GM12875 (cell line): ENCODE results near the gene CARF.

ENCODE experiments used
- H3K4me3 ChIP-seq: one replicate; pipeline ENCODE4 v1.5.1; 2011; ENCODE audit warnings: low read depth, low read length, control low read depth
- TF ChIP-seq, protein P1 (sequence below): IDR thresholded peaks from 2 replicates; pipeline ENCODE4 v1.5.1; 2011; ENCODE audit warnings: low read depth, mild to moderate bottlenecking, control low read depth, inconsistent platforms, low read length, moderate library complexity, borderline replicate concordance; ENCODE audit not compliant: insufficient read depth

Gene CARF

GRCh38 chr2:202918860-202919259 lies 6.8 kb downstream of the CARF start:
- H3K4me3 ChIP-seq, result no peak overlapping the region
- TF ChIP-seq, protein P1, sequence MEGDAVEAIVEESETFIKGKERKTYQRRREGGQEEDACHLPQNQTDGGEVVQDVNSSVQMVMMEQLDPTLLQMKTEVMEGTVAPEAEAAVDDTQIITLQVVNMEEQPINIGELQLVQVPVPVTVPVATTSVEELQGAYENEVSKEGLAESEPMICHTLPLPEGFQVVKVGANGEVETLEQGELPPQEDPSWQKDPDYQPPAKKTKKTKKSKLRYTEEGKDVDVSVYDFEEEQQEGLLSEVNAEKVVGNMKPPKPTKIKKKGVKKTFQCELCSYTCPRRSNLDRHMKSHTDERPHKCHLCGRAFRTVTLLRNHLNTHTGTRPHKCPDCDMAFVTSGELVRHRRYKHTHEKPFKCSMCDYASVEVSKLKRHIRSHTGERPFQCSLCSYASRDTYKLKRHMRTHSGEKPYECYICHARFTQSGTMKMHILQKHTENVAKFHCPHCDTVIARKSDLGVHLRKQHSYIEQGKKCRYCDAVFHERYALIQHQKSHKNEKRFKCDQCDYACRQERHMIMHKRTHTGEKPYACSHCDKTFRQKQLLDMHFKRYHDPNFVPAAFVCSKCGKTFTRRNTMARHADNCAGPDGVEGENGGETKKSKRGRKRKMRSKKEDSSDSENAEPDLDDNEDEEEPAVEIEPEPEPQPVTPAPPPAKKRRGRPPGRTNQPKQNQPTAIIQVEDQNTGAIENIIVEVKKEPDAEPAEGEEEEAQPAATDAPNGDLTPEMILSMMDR, result no peak

DNA sequence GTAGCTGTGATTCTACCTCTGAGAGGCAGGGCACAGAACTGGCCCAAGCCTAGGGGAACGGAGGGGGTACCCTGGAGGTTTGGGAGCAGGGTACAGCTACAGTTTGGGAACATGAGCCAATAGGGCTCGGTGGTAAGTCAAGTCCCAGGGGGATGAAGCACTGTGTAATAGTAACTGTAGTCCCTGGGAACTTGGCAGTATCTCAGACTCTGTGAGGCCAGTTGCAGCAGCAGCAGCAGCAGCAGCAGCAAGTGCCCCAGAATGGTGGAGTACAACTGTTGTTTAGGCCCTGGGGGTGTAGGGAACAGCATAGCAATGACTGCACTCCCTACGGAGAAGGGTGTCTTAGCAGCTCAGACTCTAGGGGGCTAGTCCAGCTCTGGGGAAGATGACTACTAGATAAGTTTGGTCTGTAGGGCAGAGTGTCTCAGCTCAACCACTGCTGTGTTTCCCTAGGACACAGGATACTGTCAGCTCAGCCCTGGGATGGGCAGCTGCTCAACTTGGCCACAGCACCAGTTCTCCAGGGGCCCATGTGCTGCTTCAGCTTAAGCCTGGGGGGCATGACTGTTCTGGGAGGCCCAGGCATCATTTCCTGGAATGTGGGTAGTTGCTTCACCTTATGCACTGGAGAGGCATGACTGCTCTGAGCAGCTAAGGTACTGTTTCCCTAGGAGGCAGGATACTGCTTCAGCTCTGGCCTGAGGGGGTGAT lies 20.5 kb downstream of the CARF start:
- no peak overlapping the region for H3K4me3 ChIP-seq
- TF ChIP-seq, protein P1, result no peak

- TF ChIP-seq, protein P1, result no peak
- H3K4me3 ChIP-seq, result no peak overlapping the region
Observed at GRCh38 chr2:202933139-202933510, 21.1 kb downstream of the CARF start.

DNA sequence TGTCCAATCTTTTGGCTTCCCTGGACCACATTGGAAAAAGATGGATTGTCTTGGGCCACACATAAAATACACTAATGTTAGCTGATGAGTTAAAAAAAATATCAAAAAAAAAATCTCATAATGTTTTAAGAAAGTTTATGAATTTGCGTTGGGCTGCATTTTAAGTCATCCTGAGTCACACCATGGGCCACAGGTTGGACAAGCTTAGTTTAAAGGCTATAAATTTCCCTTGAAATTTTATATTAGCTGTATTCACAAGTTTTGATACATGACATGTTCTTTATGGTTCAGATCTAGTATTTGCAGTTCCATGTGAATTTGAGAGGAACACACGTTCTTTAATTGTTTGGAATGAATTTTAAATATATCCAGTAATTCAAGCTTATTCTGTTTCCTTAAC lies 21.9 kb downstream of the CARF start:
- TF ChIP-seq, protein P1, result no peak
- no peak overlapping the region for H3K4me3 ChIP-seq

- H3K4me3 ChIP-seq, result no peak overlapping the region
- TF ChIP-seq, protein P1, result no peak
Observed at GRCh38 chr2:202934456-202934855, 22.4 kb downstream of the CARF start.

DNA sequence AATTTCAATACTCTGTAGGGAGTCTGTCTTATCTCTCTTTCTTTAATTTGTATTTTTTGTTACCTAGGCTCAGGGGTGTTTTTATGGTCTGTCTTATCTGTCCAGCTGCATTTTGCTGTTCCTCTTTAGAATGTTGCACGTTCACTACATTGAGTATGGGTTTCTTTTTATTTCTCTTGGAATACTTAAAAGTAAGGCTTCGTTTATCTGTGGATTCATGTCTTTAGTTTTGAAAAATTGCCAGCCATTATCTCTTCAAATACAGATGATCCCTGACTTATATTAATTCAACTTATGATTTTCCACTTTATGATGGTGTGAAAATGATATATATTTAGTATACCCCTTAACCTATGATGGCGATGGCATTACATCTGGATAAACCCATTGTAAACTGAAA lies 26.9 kb downstream of the CARF start:
- no peak overlapping the region for H3K4me3 ChIP-seq
- TF ChIP-seq, protein P1, result no peak

DNA sequence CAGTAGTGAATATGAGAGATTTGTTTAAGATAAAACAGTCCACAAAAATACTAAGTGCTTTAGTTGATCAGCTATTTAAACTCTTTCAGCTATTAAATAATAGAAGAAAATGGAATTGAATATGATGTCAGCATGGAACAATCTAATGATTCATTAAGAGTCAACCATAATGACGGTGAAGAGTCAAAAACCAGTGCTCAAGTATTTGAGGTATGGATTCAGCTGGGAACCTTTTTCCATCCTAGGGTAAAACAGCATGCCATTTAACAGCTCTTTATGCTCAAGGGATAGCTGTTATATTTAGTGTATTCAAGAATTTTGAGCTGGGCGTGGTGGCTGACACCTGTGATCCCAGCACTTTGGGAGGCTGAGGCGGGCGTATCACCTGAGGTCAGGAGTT lies 29.7 kb downstream of the CARF start:
- TF ChIP-seq, protein P1, result no peak
- no peak overlapping the region for H3K4me3 ChIP-seq
